Central memory CD8-positive, alpha-beta T cell (primary cell): Measurements from ENCODE around the gene PPHLN1.

Experiments used
- ATAC-seq: fragments of 150-1000 bp; cut with Tn5 transposase; replicated peaks from 2 replicates; pipeline ENCODE4 v1.10.0; 2022; ENCODE audit warnings: mild to moderate bottlenecking, moderate FRiP score, moderate number of reproducible peaks; ENCODE audit not compliant: poor library complexity, severe bottlenecking; ENCODE audit errors: extremely low read depth
- DNase-seq, 2 donors: peaks; one replicate each; pipeline ENCODE4 v3.0.0; 2021; ENCODE audit warnings: low spot score in 2 of 2
- H3K27ac Mint-ChIP-seq: one replicate; pipeline ENCODE4 v1.8.0; 2022; ENCODE audit warnings: low read depth, mild to moderate bottlenecking, moderate library complexity, mixed read lengths
- H3K27me3 Mint-ChIP-seq: one replicate; pipeline ENCODE4 v1.8.0; 2022; ENCODE audit warnings: mixed read lengths
- H3K36me3 Mint-ChIP-seq: one replicate; pipeline ENCODE4 v1.8.0; 2022; ENCODE audit warnings: mild to moderate bottlenecking, moderate library complexity, mixed read lengths; ENCODE audit not compliant: insufficient read depth
- H3K4me1 Mint-ChIP-seq: one replicate; pipeline ENCODE4 v1.8.0; 2022; ENCODE audit warnings: mixed read lengths
- H3K4me3 Mint-ChIP-seq: one replicate; pipeline ENCODE4 v1.8.0; 2022; ENCODE audit warnings: mild to moderate bottlenecking, moderate library complexity, mixed read lengths
- H3K9me3 Mint-ChIP-seq: one replicate; pipeline ENCODE4 v1.8.0; 2022; ENCODE audit warnings: mixed read lengths

PPHLN1 gene

GRCh38 chr12:42432517-42433140 is 106.7 kb downstream of the PPHLN1 start:
- H3K4me1 Mint-ChIP-seq, result peaks cover 22% of the 10 kb centered on the region
- no peak overlapping the region for H3K4me3 Mint-ChIP-seq
- H3K36me3 Mint-ChIP-seq, result peaks cover 13% of the 10 kb centered on the region
- DNase-seq (no peak), ATAC-seq (no peak)
- H3K27me3 Mint-ChIP-seq, result no peaks in the 10 kb centered on the region
- no peak overlapping the region for H3K27ac Mint-ChIP-seq
- no peaks in the 10 kb centered on the region for H3K9me3 Mint-ChIP-seq

GRCh38 chr12:42440608-42441007 is 114.6 kb downstream of the PPHLN1 start:
- Mint-ChIP-seq H3K4me1 (peaks cover 13% of the 10 kb centered on the region), H3K4me3 (no peak overlapping the region), H3K27ac (no peak overlapping the region), H3K9me3 (no peaks in the 10 kb centered on the region), H3K36me3 (peaks cover 32% of the 10 kb centered on the region), H3K27me3 (no peaks in the 10 kb centered on the region)
- ATAC-seq (no peak), DNase-seq (no peak)

- H3K4me3 Mint-ChIP-seq, result no peak overlapping the region
Measured at GRCh38 chr12:42442311-42442759, 116.4 kb downstream of the PPHLN1 start.

GRCh38 chr12:42442888-42443287 is 116.9 kb downstream of the PPHLN1 start:
- Mint-ChIP-seq H3K9me3 (no peaks in the 10 kb centered on the region), H3K4me3 (no peak overlapping the region), H3K27me3 (no peaks in the 10 kb centered on the region), H3K36me3 (peaks cover 38% of the 10 kb centered on the region), H3K27ac (no peak overlapping the region), H3K4me1 (peaks cover 5% of the 10 kb centered on the region)
- ATAC-seq (no peak), DNase-seq (no peak)

More at GRCh38 chr12:42442311-42442759, 116.4 kb downstream of the PPHLN1 start:
- peaks cover 37% of the 10 kb centered on the region for H3K36me3 Mint-ChIP-seq
- H3K27me3 Mint-ChIP-seq, result no peaks in the 10 kb centered on the region
- DNase-seq (no peak), ATAC-seq (no peak)
- no peak overlapping the region for H3K27ac Mint-ChIP-seq
- no peaks in the 10 kb centered on the region for H3K9me3 Mint-ChIP-seq
- peaks cover 5% of the 10 kb centered on the region for H3K4me1 Mint-ChIP-seq

GRCh38 chr12:42444192-42444943 is 118.4 kb downstream of the PPHLN1 start:
- no peak for DNase-seq
- peaks cover 2% of the 10 kb centered on the region for H3K4me1 Mint-ChIP-seq
- H3K27ac Mint-ChIP-seq, result peak overlapping the region; percentile 10
- peaks cover 40% of the 10 kb centered on the region for H3K36me3 Mint-ChIP-seq
- no peak overlapping the region for H3K4me3 Mint-ChIP-seq
- no peak for ATAC-seq
- H3K27me3 Mint-ChIP-seq, result no peaks in the 10 kb centered on the region
- no peaks in the 10 kb centered on the region for H3K9me3 Mint-ChIP-seq

- DNase-seq (no peak), ATAC-seq (no peak)
- Mint-ChIP-seq H3K4me3 (no peak overlapping the region), H3K27ac (no peak overlapping the region), H3K27me3 (no peaks in the 10 kb centered on the region), H3K4me1 (no peaks in the 10 kb centered on the region), H3K36me3 (peaks cover 39% of the 10 kb centered on the region), H3K9me3 (no peaks in the 10 kb centered on the region)
Measured at GRCh38 chr12:42445891-42446290, 119.9 kb downstream of the PPHLN1 start.

- ATAC-seq (no peak), DNase-seq (no peak)
- Mint-ChIP-seq H3K4me1 (no peaks in the 10 kb centered on the region), H3K27ac (no peak overlapping the region), H3K36me3 (peaks cover 32% of the 10 kb centered on the region), H3K9me3 (no peaks in the 10 kb centered on the region), H3K4me3 (no peak overlapping the region), H3K27me3 (no peaks in the 10 kb centered on the region)
Measured at GRCh38 chr12:42446761-42447160, 120.8 kb downstream of the PPHLN1 start.

GRCh38 chr12:42447371-42447786 is 121.4 kb downstream of the PPHLN1 start:
- Mint-ChIP-seq H3K4me1 (no peaks in the 10 kb centered on the region), H3K4me3 (no peak overlapping the region), H3K27me3 (no peaks in the 10 kb centered on the region), H3K27ac (no peak overlapping the region), H3K36me3 (peaks cover 28% of the 10 kb centered on the region), H3K9me3 (no peaks in the 10 kb centered on the region)
- no peak for DNase-seq
- ATAC-seq, result no peak

GRCh38 chr12:42448841-42449240 is 122.9 kb downstream of the PPHLN1 start:
- DNase-seq, result no peak
- peaks cover 18% of the 10 kb centered on the region for H3K36me3 Mint-ChIP-seq

GRCh38 chr12:42450248-42450647 is 124.3 kb downstream of the PPHLN1 start:
- Mint-ChIP-seq H3K4me1 (no peaks in the 10 kb centered on the region), H3K27me3 (no peaks in the 10 kb centered on the region), H3K27ac (no peak overlapping the region), H3K36me3 (peaks cover 15% of the 10 kb centered on the region), H3K4me3 (no peak overlapping the region), H3K9me3 (no peaks in the 10 kb centered on the region)
- no peak for ATAC-seq
- no peak for DNase-seq

More at GRCh38 chr12:42448841-42449240, 122.9 kb downstream of the PPHLN1 start:
- Mint-ChIP-seq H3K4me1 (no peaks in the 10 kb centered on the region), H3K4me3 (no peak overlapping the region), H3K27ac (no peak overlapping the region), H3K9me3 (no peaks in the 10 kb centered on the region), H3K27me3 (no peaks in the 10 kb centered on the region)
- no peak for ATAC-seq

- H3K9me3 Mint-ChIP-seq, result no peaks in the 10 kb centered on the region
- peaks cover 7% of the 10 kb centered on the region for H3K27me3 Mint-ChIP-seq
- ATAC-seq, result no peak
- H3K4me3 Mint-ChIP-seq, result no peak overlapping the region
- no peak overlapping the region for H3K27ac Mint-ChIP-seq
- H3K4me1 Mint-ChIP-seq, result no peaks in the 10 kb centered on the region
- no peaks in the 10 kb centered on the region for H3K36me3 Mint-ChIP-seq
- no peak for DNase-seq
Measured at GRCh38 chr12:42458575-42458974, 132.6 kb downstream of the PPHLN1 start.

GRCh38 chr12:42459336-42459847 is 133.4 kb downstream of the PPHLN1 start:
- ATAC-seq (no peak), DNase-seq (no peak)
- H3K9me3 Mint-ChIP-seq, result no peaks in the 10 kb centered on the region
- no peak overlapping the region for H3K27ac Mint-ChIP-seq
- peaks cover 13% of the 10 kb centered on the region for H3K27me3 Mint-ChIP-seq
- H3K4me1 Mint-ChIP-seq, result no peaks in the 10 kb centered on the region
- no peaks in the 10 kb centered on the region for H3K36me3 Mint-ChIP-seq
- no peak overlapping the region for H3K4me3 Mint-ChIP-seq

- Mint-ChIP-seq H3K27me3 (peaks cover 34% of the 10 kb centered on the region), H3K4me1 (no peaks in the 10 kb centered on the region), H3K4me3 (no peak overlapping the region), H3K9me3 (no peaks in the 10 kb centered on the region), H3K27ac (no peak overlapping the region), H3K36me3 (no peaks in the 10 kb centered on the region)
- DNase-seq, result no peak
- no peak for ATAC-seq
Measured at GRCh38 chr12:42462486-42462885, 136.5 kb downstream of the PPHLN1 start.
